H9 (cell line): ENCODE results near the gene UBQLN4. TPM values are rescaled to one million over a fixed set of nuclear protein-coding genes. Genes with fewer than 3 reads are reported as not detected.

Experiments used
- DNase-seq: peaks from one replicate; pipeline ENCODE4 v3.0.0-alpha.2; 2017
- H2AFZ ChIP-seq: one replicate; pipeline ENCODE4 v1.6.1; 2013; ENCODE audit warnings: mild to moderate bottlenecking, low read length, control low read depth, moderate library complexity
- H2AK5ac ChIP-seq: 2 replicates; pipeline ENCODE4 v1.6.1; 2013; ENCODE audit warnings: low read length, control low read depth, mixed read lengths; ENCODE audit not compliant: insufficient read length
- H2BK120ac ChIP-seq: one replicate; pipeline ENCODE4 v1.6.1; 2013; ENCODE audit warnings: low read depth, mild to moderate bottlenecking, low read length, control low read depth, inconsistent platforms; ENCODE audit not compliant: poor library complexity, severe bottlenecking
- H2BK12ac ChIP-seq: 2 replicates; pipeline ENCODE4 v1.6.1; 2013; ENCODE audit warnings: low read length, control low read depth, mixed read lengths, low read depth; ENCODE audit not compliant: insufficient read length
- H2BK15ac ChIP-seq: 2 replicates; pipeline ENCODE4 v1.6.1; 2013; ENCODE audit warnings: low read depth, low read length, control low read depth
- H2BK20ac ChIP-seq: one replicate; pipeline ENCODE4 v1.6.1; 2013; ENCODE audit warnings: low read depth, mild to moderate bottlenecking, low read length, control low read depth, inconsistent platforms; ENCODE audit not compliant: poor library complexity, severe bottlenecking
- H2BK5ac ChIP-seq: 2 replicates; pipeline ENCODE4 v1.6.1; 2013; ENCODE audit warnings: low read length, control low read depth, mixed read lengths; ENCODE audit not compliant: insufficient read length
- H3K14ac ChIP-seq: 2 replicates; pipeline ENCODE4 v1.6.1; 2013; ENCODE audit warnings: low read length, control low read depth; ENCODE audit not compliant: insufficient read depth
- H3K18ac ChIP-seq: 2 replicates; pipeline ENCODE4 v1.6.1; 2013; ENCODE audit warnings: low read depth, mild to moderate bottlenecking, mixed read lengths, low read length, control low read depth; ENCODE audit not compliant: insufficient read length
- H3K23ac ChIP-seq: 2 replicates; pipeline ENCODE4 v1.6.1; 2013; ENCODE audit warnings: low read length, control low read depth, mixed read lengths, low read depth; ENCODE audit not compliant: insufficient read length
- H3K23me2 ChIP-seq: 2 replicates; pipeline ENCODE4 v1.6.1; 2013; ENCODE audit warnings: low read depth, mild to moderate bottlenecking, mixed read lengths, low read length, control low read depth; ENCODE audit not compliant: insufficient read length, poor library complexity, severe bottlenecking
- H3K27ac ChIP-seq: 2 replicates; pipeline ENCODE4 v1.5.1; 2013; ENCODE audit warnings: low read length, control low read depth, mixed read lengths, low read depth; ENCODE audit not compliant: insufficient read length
- H3K27me3 ChIP-seq: 2 replicates; pipeline ENCODE4 v1.6.1; 2013; ENCODE audit warnings: low read length, control low read depth, inconsistent platforms; ENCODE audit not compliant: insufficient read depth
- H3K4ac ChIP-seq: 2 replicates; pipeline ENCODE4 v1.6.1; 2013; ENCODE audit warnings: low read depth, mild to moderate bottlenecking, control low read depth, inconsistent platforms, low read length, moderate library complexity
- H3K4me1 ChIP-seq: 2 replicates; pipeline ENCODE4 v1.6.1; 2013; ENCODE audit warnings: low read length, control low read depth, inconsistent platforms; ENCODE audit not compliant: insufficient read depth
- H3K4me2 ChIP-seq: 2 replicates; pipeline ENCODE4 v1.6.1; 2013; ENCODE audit warnings: low read length, control low read depth, mixed read lengths; ENCODE audit not compliant: insufficient read length, insufficient read depth
- H3K56ac ChIP-seq: 2 replicates; pipeline ENCODE4 v1.6.1; 2013; ENCODE audit warnings: low read depth, mild to moderate bottlenecking, mixed read lengths, low read length, control low read depth; ENCODE audit not compliant: insufficient read length
- H3K79me1 ChIP-seq: 2 replicates; pipeline ENCODE4 v1.6.1; 2013; ENCODE audit warnings: low read depth, mild to moderate bottlenecking, moderate library complexity, low read length, control low read depth, inconsistent platforms; ENCODE audit not compliant: insufficient read depth, poor library complexity, severe bottlenecking
- H3K79me2 ChIP-seq: 2 replicates; pipeline ENCODE4 v1.6.1; 2013; ENCODE audit warnings: low read length, control low read depth, inconsistent platforms; ENCODE audit not compliant: insufficient read depth
- H3K9ac ChIP-seq: 2 replicates; pipeline ENCODE4 v1.6.1; 2013; ENCODE audit warnings: low read length, control low read depth, mixed read lengths; ENCODE audit not compliant: insufficient read length; ENCODE audit errors: extremely low read depth
- H3K9me3 ChIP-seq: one replicate; pipeline ENCODE4 v1.6.1; 2013; ENCODE audit warnings: low read depth, low read length, inconsistent platforms; ENCODE audit not compliant: control insufficient read depth
- H3T11ph ChIP-seq: one replicate; pipeline ENCODE4 v1.6.1; 2013; ENCODE audit warnings: mild to moderate bottlenecking, low read length, control low read depth, inconsistent platforms
- H4K20me1 ChIP-seq: one replicate; pipeline ENCODE4 v1.6.1; 2013; ENCODE audit not compliant: control insufficient read depth, insufficient read length, insufficient read depth
- H4K5ac ChIP-seq: 2 replicates; pipeline ENCODE4 v1.6.1; 2013; ENCODE audit warnings: low read depth, mild to moderate bottlenecking, mixed read lengths, low read length, control low read depth; ENCODE audit not compliant: insufficient read length
- H4K8ac ChIP-seq: replicated peaks from 2 replicates; pipeline ENCODE4 v1.6.1; 2013; ENCODE audit warnings: low read length, control low read depth, mixed read lengths, low read depth; ENCODE audit not compliant: insufficient read length
- H4K91ac ChIP-seq: 2 replicates; pipeline ENCODE4 v1.6.1; 2013; ENCODE audit warnings: low read depth, mild to moderate bottlenecking, moderate library complexity, mixed read lengths, low read length, control low read depth; ENCODE audit not compliant: insufficient read length
- H3K27ac Mint-ChIP-seq, 3 experiments: 2 replicates in 2 of 3; 3 replicates in 1 of 3; pipeline ENCODE4 v1.8.0; 2020 to 2021; ENCODE audit warnings: mixed read lengths in 3 of 3, mild to moderate bottlenecking in 1 of 3, moderate library complexity in 1 of 3
- H3K27me3 Mint-ChIP-seq: 2 replicates; pipeline ENCODE4 v1.8.0; 2021; ENCODE audit warnings: low read depth, mild to moderate bottlenecking, moderate library complexity, mixed read lengths
- H3K36me3 Mint-ChIP-seq, 3 experiments: 2 replicates in 2 of 3; 3 replicates in 1 of 3; pipeline ENCODE4 v1.8.0; 2020 to 2021; ENCODE audit warnings: low read depth in 3 of 3, mixed read lengths in 3 of 3; ENCODE audit not compliant: insufficient read depth in 1 of 3
- H3K4me1 Mint-ChIP-seq, 2 experiments: 2 replicates each; pipeline ENCODE4 v1.8.0; 2020; ENCODE audit warnings: mixed read lengths in 2 of 2
- H3K4me3 Mint-ChIP-seq, 2 experiments: 2 replicates in 1 of 2; 3 replicates in 1 of 2; pipeline ENCODE4 v1.8.0; 2020 to 2021; ENCODE audit warnings: mild to moderate bottlenecking in 2 of 2, mixed read lengths in 2 of 2, moderate library complexity in 1 of 2
- H3K9me3 Mint-ChIP-seq, 2 experiments: 2 replicates in 1 of 2; 3 replicates in 1 of 2; pipeline ENCODE4 v1.8.0; 2020; ENCODE audit warnings: mild to moderate bottlenecking in 2 of 2, mixed read lengths in 2 of 2, moderate library complexity in 1 of 2
- WGBS: extraction: QIAGEN DNeasy Blood & Tissue Kit; methylation state at CpG from one replicate; pipeline ENCODE4 v1.1.7; 2013; ENCODE audit warnings: missing lambda C conversion rate, low lambda C conversion rate, mixed read lengths; ENCODE audit not compliant: insufficient read length; ENCODE audit errors: extremely low coverage; 5-methylcytosine and 5-hydroxymethylcytosine counted together
- total RNA-seq: library from RNA; stranded (reverse); gene quantifications from 2 replicates; pipeline ENCODE4 v1.2.1, GENCODE V29; 2021
- TF ChIP-seq, protein P1 (sequence below): fragments of 200-600 bp; sonication (generic); conservative IDR thresholded peaks from 3 replicates; pipeline ENCODE4 v1.8.0; 2021; ENCODE audit warnings: antibody characterized with exemption, mild to moderate bottlenecking

UBQLN4 gene
- total RNA-seq, 1 experiment from 2014 or later, result 49.4 TPM

GRCh38 chr1:156077430-156077760 is 23.8 kb upstream of the UBQLN4 start:
- Histone ChIP-seq H2BK20ac (no peak overlapping the region), H3K79me1 (no peaks in the 10 kb centered on the region), H2AFZ (no peak overlapping the region), H3K14ac (no peak overlapping the region), H3K4me2 (no peak overlapping the region), H3T11ph (no peak overlapping the region), H2BK12ac (no peak overlapping the region), H3K23ac (no peak overlapping the region), H3K18ac (no peak overlapping the region), H3K9ac (no peak overlapping the region), H4K20me1 (no peaks in the 10 kb centered on the region), H3K4ac (no peak overlapping the region), H3K56ac (no peak overlapping the region), H3K79me2 (peaks cover 23% of the 10 kb centered on the region; the same call in 1 of the 2 replicates), H3K27me3 (no peaks in the 10 kb centered on the region), H4K8ac (no peak overlapping the region), H2AK5ac (no peak overlapping the region), H2BK15ac (no peak overlapping the region), H3K23me2 (peaks cover 13% of the 10 kb centered on the region), H3K27ac (no peak overlapping the region), H2BK5ac (no peak overlapping the region), H3K4me1 (peaks cover 30% of the 10 kb centered on the region), H2BK120ac (no peak overlapping the region), H4K5ac (no peak overlapping the region), H4K91ac (no peak overlapping the region), H3K9me3 (no peaks in the 10 kb centered on the region)
- no peaks in the 10 kb centered on the region; a peak in 1 of 5 replicates for H3K9me3 Mint-ChIP-seq
- H3K36me3 Mint-ChIP-seq, result peaks cover 20 to 59% (median 56%) of the 10 kb centered on the region in 3 experiments; a peak in 6 of 7 replicates
- no peaks in the 10 kb centered on the region for H3K27me3 Mint-ChIP-seq
- TF ChIP-seq, protein P1, sequence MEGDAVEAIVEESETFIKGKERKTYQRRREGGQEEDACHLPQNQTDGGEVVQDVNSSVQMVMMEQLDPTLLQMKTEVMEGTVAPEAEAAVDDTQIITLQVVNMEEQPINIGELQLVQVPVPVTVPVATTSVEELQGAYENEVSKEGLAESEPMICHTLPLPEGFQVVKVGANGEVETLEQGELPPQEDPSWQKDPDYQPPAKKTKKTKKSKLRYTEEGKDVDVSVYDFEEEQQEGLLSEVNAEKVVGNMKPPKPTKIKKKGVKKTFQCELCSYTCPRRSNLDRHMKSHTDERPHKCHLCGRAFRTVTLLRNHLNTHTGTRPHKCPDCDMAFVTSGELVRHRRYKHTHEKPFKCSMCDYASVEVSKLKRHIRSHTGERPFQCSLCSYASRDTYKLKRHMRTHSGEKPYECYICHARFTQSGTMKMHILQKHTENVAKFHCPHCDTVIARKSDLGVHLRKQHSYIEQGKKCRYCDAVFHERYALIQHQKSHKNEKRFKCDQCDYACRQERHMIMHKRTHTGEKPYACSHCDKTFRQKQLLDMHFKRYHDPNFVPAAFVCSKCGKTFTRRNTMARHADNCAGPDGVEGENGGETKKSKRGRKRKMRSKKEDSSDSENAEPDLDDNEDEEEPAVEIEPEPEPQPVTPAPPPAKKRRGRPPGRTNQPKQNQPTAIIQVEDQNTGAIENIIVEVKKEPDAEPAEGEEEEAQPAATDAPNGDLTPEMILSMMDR, result no peak
- H3K4me1 Mint-ChIP-seq, result peaks cover 70 to 75% of the 10 kb centered on the region in 2 experiments
- no CpG with 5 or more reads among the region's 19 CpGs for WGBS
- peak; percentile 57 for DNase-seq
- H3K27ac Mint-ChIP-seq, result peak overlapping the region in 2 of 3 experiments; percentile 45 to 86; a peak in 4 of 7 replicates
- H3K4me3 Mint-ChIP-seq, result no peak overlapping the region; a peak in 2 of 5 replicates
